ENCODE measurements around the gene PDK3. TPM values are rescaled to one million over a fixed set of nuclear protein-coding genes. Genes with fewer than 3 reads are reported as not detected.

PDK3 gene
- 14.3 TPM for total RNA-seq

- DNase-seq (ENCODE audit: low spot score): peak; percentile 93
These were observed at the start of gene PDK3 for GRCh38 chrX:24464836-24465531. PDK3 (plus strand) TSS chrX:24465286; CDS start chrX:24465456, 170 bp downstream.

GRCh38 chrX:24415921-24416320, 49.2 kb upstream of the PDK3 start:
- no peak for DNase-seq (ENCODE audit: low spot score)

- DNase-seq (ENCODE audit: low spot score): peak; percentile 14
These were observed 41.1 kb upstream of the PDK3 start for GRCh38 chrX:24423960-24424359.

GRCh38 chrX:24424948-24425347, 40.1 kb upstream of the PDK3 start:
- DNase-seq (ENCODE audit: low spot score): peak; percentile 58

GRCh38 chrX:24425806-24426205, 39.3 kb upstream of the PDK3 start:
- no peak for DNase-seq (ENCODE audit: low spot score)

- no peak for DNase-seq (ENCODE audit: low spot score)
These were observed 38.7 kb upstream of the PDK3 start for GRCh38 chrX:24426340-24426913.

- no peak for DNase-seq (ENCODE audit: low spot score)
These were observed 38.0 kb upstream of the PDK3 start for GRCh38 chrX:24426921-24427746.

- DNase-seq (ENCODE audit: low spot score): no peak
These were observed 37.4 kb upstream of the PDK3 start for GRCh38 chrX:24427747-24428019.

GRCh38 chrX:24428516-24428915, 36.6 kb upstream of the PDK3 start:
- no peak for DNase-seq (ENCODE audit: low spot score)

GRCh38 chrX:24435060-24435459, 30.0 kb upstream of the PDK3 start:
- no peak for DNase-seq (ENCODE audit: low spot score)

GRCh38 chrX:24443918-24444317, 21.2 kb upstream of the PDK3 start:
- DNase-seq (ENCODE audit: low spot score): no peak

GRCh38 chrX:24444645-24445044, 20.4 kb upstream of the PDK3 start:
- no peak for DNase-seq (ENCODE audit: low spot score)

- DNase-seq (ENCODE audit: low spot score): no peak
These were observed 16.3 kb upstream of the PDK3 start for GRCh38 chrX:24448762-24449250.

- DNase-seq (ENCODE audit: low spot score): no peak
These were observed 2.0 kb upstream of the PDK3 start for GRCh38 chrX:24463077-24463476.

GRCh38 chrX:24464498-24464835, 619 bp upstream of the PDK3 start:
- no peak for DNase-seq (ENCODE audit: low spot score)

GRCh38 chrX:24465532-24465865, 413 bp downstream of the PDK3 start:
- no peak for DNase-seq (ENCODE audit: low spot score)

GRCh38 chrX:24466025-24466424, 939 bp downstream of the PDK3 start:
- no peak for DNase-seq (ENCODE audit: low spot score)

- DNase-seq (ENCODE audit: low spot score): no peak
These were observed 3.2 kb downstream of the PDK3 start for GRCh38 chrX:24468245-24468644.

- DNase-seq (ENCODE audit: low spot score): no peak
These were observed 6.7 kb downstream of the PDK3 start for GRCh38 chrX:24471808-24472207.

GRCh38 chrX:24475480-24475879, 10.4 kb downstream of the PDK3 start:
- DNase-seq (ENCODE audit: low spot score): no peak

- no peak for DNase-seq (ENCODE audit: low spot score)
These were observed 13.4 kb downstream of the PDK3 start for GRCh38 chrX:24478509-24478908.

GRCh38 chrX:24479924-24480323, 14.8 kb downstream of the PDK3 start:
- peak; percentile 37 for DNase-seq (ENCODE audit: low spot score)

GRCh38 chrX:24480400-24480865, 15.3 kb downstream of the PDK3 start:
- DNase-seq (ENCODE audit: low spot score): no peak

Data from mucosa of gallbladder (tissue), 1 donor.